Measurements from ENCODE around the gene CD3D. TPM values are rescaled to one million over a fixed set of nuclear protein-coding genes. Genes with fewer than 3 reads are reported as not detected.

CD3D gene
- total RNA-seq, 4 donors from 2014 or later = 2.0 to 4.9 (median 2.4) TPM; not detected in 1

DNA sequence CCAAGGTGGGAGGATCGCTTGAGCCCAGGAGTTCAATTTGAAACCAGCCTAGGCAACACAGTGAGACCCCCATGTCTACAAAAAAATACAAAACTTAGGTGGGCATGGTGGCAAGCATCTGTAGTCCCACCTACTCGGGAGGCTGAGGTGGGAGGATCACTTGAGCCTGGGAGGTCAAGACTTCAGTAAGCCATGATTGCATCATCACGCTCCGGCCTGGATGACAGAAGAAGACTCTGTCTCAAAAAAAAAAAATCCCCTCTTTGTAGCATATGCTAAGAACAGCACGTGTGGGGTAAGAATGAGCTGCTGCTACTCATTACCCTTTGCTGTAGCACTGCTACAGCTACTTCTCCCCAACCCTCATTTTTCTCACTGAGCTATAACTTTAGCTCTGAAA, 31.4 kb upstream of the CD3D start:
- TF ChIP-seq, protein P1, sequence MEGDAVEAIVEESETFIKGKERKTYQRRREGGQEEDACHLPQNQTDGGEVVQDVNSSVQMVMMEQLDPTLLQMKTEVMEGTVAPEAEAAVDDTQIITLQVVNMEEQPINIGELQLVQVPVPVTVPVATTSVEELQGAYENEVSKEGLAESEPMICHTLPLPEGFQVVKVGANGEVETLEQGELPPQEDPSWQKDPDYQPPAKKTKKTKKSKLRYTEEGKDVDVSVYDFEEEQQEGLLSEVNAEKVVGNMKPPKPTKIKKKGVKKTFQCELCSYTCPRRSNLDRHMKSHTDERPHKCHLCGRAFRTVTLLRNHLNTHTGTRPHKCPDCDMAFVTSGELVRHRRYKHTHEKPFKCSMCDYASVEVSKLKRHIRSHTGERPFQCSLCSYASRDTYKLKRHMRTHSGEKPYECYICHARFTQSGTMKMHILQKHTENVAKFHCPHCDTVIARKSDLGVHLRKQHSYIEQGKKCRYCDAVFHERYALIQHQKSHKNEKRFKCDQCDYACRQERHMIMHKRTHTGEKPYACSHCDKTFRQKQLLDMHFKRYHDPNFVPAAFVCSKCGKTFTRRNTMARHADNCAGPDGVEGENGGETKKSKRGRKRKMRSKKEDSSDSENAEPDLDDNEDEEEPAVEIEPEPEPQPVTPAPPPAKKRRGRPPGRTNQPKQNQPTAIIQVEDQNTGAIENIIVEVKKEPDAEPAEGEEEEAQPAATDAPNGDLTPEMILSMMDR (IDR thresholded peaks at IDR 0.05; ENCODE audit: low read depth) = no peak

DNA sequence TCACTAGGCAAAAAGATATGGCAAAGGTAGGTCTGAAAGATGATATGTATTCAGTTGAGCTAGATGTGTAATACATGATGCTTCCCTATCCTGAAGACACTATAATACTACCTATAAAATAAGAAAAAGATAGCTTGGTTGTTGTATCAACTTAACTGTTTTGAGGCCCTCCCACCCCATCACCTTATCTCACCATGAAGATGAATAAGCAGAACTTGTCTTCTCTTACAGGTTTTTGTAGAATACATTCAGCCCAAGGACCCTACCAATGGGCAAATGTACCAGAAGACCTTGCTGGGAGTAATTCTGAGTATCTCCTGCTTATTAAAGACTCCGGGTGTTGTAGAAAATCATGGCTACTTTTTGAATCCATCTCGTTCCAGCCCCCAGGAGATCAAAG, 30.8 kb upstream of the CD3D start:
- TF ChIP-seq, protein P1 (IDR thresholded peaks at IDR 0.05; ENCODE audit: low read depth) = no peak

DNA sequence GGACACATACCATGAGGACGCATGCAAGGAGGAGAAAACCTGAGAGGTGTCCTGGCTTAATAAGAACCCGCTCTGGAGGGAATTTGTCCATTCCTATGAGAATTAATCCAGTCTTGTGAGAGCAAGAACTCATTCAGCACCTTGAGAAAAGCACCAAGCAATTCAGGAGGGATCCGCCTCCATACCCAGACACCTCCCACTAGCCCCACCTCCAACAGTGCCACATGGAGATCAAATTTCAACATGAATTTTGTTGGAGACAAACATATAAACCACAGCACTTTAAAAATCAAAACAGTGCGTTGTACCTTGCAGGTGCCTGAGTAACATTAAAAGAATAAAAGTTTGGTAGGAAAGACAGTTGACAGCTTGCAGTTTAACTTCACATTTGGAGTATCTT, 28.3 kb upstream of the CD3D start:
- TF ChIP-seq, protein P1 (IDR thresholded peaks at IDR 0.05; ENCODE audit: low read depth) = no peak

DNA sequence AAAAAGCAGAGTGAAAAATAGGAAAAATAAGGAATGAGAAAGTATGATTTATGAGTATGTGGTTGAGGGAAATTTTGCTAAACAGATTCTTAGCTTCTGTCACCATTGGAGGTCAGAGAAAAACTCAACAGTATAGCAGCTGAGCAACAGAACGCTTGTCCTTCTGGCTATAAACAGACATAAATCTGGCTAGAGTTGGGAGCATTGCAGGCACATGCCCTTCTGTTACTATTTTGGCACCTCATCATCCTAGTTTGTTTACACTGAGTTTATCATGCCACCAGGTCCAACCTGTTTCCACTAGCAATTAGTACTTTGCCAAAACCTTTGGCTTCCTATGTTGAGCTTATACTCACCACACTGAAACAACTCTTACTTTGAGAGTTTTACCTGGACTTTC, 23.8 kb upstream of the CD3D start:
- TF ChIP-seq, protein P1 (IDR thresholded peaks at IDR 0.05; ENCODE audit: low read depth) = no peak

DNA sequence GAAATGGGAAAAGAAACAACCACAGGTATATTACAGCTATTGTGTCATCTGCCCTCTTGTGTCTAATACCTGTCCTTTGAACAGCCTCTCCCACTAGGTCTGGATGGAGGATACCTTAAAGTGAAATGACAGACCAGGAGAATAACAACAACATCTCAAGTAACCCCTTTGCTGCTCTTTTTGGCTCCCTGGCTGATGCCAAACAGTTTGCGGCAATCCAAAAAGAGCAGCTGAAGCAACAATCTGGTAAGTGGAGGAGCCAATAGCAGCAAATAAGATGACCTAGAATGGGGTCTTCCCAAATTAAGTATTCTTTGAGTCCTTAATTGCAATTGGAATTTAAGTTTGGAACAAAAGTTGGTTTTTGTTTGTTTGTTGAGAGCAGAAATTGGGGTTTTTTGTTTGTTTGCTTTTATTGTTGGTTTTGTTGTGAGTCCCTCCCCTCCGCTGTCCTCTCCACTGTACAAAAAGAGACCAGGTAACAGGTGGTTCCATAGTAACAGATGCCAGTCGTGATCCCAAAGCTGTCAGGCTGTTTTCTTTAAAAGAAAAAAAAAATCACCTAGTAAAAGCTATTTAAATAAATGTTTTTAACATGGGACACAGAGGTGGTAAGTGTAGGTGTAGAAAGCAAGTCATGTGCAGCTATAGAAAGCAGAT, 22.6 kb upstream of the CD3D start:
- TF ChIP-seq, protein P1 (IDR thresholded peaks at IDR 0.05; ENCODE audit: low read depth) = no peak

DNA sequence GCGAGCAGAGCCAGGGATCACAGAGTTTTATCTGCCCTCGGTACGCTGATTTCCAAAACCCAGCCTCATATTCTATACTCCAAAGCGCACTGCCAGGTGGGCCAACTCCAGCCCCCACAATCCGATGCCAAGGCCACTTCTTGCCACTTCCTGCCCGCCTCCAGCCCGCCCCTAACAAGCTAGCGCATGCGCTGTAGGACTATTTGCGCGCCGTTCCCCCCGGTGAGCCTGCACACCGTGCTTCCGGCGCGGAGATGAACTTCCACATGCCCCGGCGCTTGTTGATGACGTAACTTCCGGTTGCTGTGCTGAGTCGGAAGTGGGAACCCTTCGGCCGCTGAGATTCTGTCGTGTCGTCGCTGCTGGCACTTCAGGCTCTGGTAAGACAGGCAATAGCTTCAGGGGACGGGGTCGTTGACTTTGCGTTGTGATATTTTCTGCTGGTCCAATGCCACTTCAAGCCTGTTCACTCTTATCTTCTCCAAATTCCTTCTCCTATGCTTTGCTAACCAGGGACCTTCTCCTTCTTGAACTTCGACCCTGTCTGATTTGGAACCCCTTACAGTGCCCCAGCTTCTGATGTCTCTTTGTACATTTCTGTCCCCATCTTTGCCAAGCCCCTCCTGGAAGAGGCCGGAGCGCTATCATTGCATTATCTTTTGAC, 16.9 kb upstream of the CD3D start, which contains the start of gene UBE4A:
UBE4A (plus strand) TSS at position 306 of the 664 bp plus-strand sequence. CDS start 5,481 bp downstream, outside the sequence.
- TF ChIP-seq, protein P1 (IDR thresholded peaks at IDR 0.05; ENCODE audit: low read depth) = no peak

DNA sequence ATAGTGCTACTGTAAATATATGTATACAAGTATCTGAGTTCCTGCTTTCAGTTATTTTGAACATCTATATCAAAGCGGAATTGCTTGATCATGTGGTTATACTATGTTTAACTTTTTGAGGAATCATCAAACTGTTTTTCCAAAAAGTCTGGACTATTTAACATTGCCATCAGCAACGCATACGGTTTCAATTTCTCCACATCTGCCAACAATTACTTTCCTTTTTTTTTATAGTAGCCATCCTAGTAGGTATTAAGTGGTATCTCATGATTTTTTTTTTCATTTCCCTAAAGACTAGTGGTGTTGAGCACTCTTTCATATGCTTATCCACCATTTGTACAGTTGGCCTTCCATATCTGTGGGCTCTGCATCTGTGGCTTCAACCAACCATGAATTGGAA, 15.6 kb upstream of the CD3D start:
- TF ChIP-seq, protein P1 (IDR thresholded peaks at IDR 0.05; ENCODE audit: low read depth) = no peak
